Sigmoid colon (tissue), 7 donors: ENCODE data around the gene MFSD2A. TPM values are rescaled to one million over a fixed set of nuclear protein-coding genes. Genes with fewer than 3 reads are reported as not detected.
A peak's percentile ranks its signal among the peaks of the same experiment; 100 is the strongest.

Experiments used
- DNase-seq: peaks from one replicate; pipeline ENCODE4 v3.0.0-alpha.2; 2019
- H3K27ac ChIP-seq, 4 donors: fragments of 200-600 bp; sonication (generic); one replicate each; pipeline ENCODE4 v1.5.1; 2016 to 2019; ENCODE audit warnings: mild to moderate bottlenecking in 1 of 4
- H3K27me3 ChIP-seq, 3 donors: fragments of 200-600 bp; sonication (generic); one replicate each; pipeline ENCODE4 v1.5.1; 2019; ENCODE audit warnings: mild to moderate bottlenecking in 1 of 3
- H3K36me3 ChIP-seq, 4 donors: fragments of 200-600 bp; sonication (generic); one replicate each; pipeline ENCODE4 v1.5.1; 2016 to 2019
- H3K4me1 ChIP-seq, 4 donors: fragments of 200-600 bp; sonication (generic); one replicate each; pipeline ENCODE4 v1.5.1; 2017 to 2019
- H3K4me3 ChIP-seq, 4 donors: fragments of 200-600 bp; sonication (generic); one replicate each; pipeline ENCODE4 v1.5.1; 2017 to 2019; ENCODE audit warnings: mild to moderate bottlenecking in 2 of 4, moderate library complexity in 1 of 4
- H3K9me3 ChIP-seq, 4 donors: fragments of 200-600 bp in 3 of 4; sonication (generic) in 3 of 4; one replicate each; pipeline versions ENCODE4 v1.5.1 to v1.6.1; 2013 to 2019
- CTCF ChIP-seq, 4 experiments: fragments of 450-650 bp in 3 of 4; fragments of 200-600 bp in 1 of 4; IDR thresholded peaks; one replicate each; pipeline ENCODE4 v1.5.1; 2016 to 2019; ENCODE audit warnings: antibody characterized with exemption in 4 of 4, mild to moderate bottlenecking in 3 of 4, moderate library complexity in 2 of 4
- EP300 ChIP-seq, 4 donors: sonication (generic); formaldehyde crosslinking; IDR thresholded peaks; one replicate each; pipeline ENCODE4 v1.6.1; 2017; ENCODE audit warnings: antibody characterized with exemption in 4 of 4
- POLR2A ChIP-seq, 2 donors: fragments of 450-650 bp; IDR thresholded peaks; one replicate each; pipeline ENCODE4 v1.6.1; 2016; ENCODE audit warnings: antibody characterized with exemption in 2 of 2, mild to moderate bottlenecking in 2 of 2, moderate library complexity in 2 of 2
- POLR2AphosphoS5 ChIP-seq, 4 donors: sonication (generic); formaldehyde crosslinking; IDR thresholded peaks; one replicate each; pipeline ENCODE4 v1.6.1; 2017; ENCODE audit warnings: antibody characterized with exemption in 4 of 4
- WGBS, 2 donors: extraction: QIAGEN DNeasy Blood & Tissue Kit; methylation state at CpG; one replicate each; pipeline ENCODE4 v1.1.7; 2013; 5-methylcytosine and 5-hydroxymethylcytosine counted together
- intact Hi-C: fragments of 100-400 bp; cut with DNase I; formaldehyde crosslinking; loops from one replicate; pipeline ENCODE4 v1.15.1; 2023
- polyA plus RNA-seq, 3 donors: library from polyadenylated mRNA; stranded (reverse); fragments of 200-250 nt; gene quantifications; one replicate each; pipeline ENCODE4 v1.2.3, GENCODE V29; 2013
- total RNA-seq, 4 donors: library from RNA; depleted of rRNA; stranded (reverse); fragments of >200 nt; gene quantifications; one replicate each; pipeline ENCODE4 v1.1.0, GENCODE V29; 2016
- donor health status: healthy with polysubstance abuse.
- donor health status: Bipolar disorder and iron deficiency.
- donor health status: healthy.

MFSD2A gene
- total and polyA plus RNA-seq, 7 donors = 1.3 to 26.5 (median 5.0) TPM

GRCh38 chr1:39988618-39989343 lies 33.8 kb downstream of the MFSD2A start:
- H3K4me1 ChIP-seq = no peaks in the 10 kb centered on the region
- intact Hi-C loops = no loop called here
- no peaks in the 10 kb centered on the region for H3K36me3 ChIP-seq
- no peak for TF ChIP-seq CTCF (IDR thresholded peaks at IDR 0.05)
- TF ChIP-seq POLR2AphosphoS5 (IDR thresholded peaks at IDR 0.05) = no peak
- no peak for TF ChIP-seq EP300 (IDR thresholded peaks at IDR 0.05)
- TF ChIP-seq POLR2A (IDR thresholded peaks at IDR 0.05) = no peak
- peak overlapping the region in 1 of 4 donors; percentile 26 for H3K27ac ChIP-seq
- no peaks in the 10 kb centered on the region for H3K9me3 ChIP-seq
- H3K27me3 ChIP-seq = no peaks in the 10 kb centered on the region
- no peak overlapping the region for H3K4me3 ChIP-seq
- no peak for DNase-seq
- 48 to 76% methylated on average over 6 of the region's 6 CpGs for WGBS, 2 donors

DNA sequence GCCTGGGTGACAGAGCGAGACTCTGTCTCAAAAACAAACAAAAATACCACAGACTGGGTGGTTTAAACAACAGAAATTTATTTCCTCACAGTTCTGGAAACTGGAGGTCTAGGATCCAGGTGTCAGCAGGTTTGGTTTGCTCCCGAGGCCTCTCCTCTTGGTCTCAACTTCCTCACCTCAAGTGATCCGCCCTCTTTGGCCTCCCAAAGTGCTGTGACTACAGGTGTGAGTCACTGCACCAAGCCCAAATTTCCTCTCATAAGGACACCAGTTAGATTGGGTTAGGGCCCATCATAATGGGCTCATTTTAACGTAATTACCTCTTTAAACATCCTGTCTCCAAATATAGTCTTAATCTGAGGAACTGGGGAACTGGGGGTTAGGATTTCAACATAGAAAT lies 35.5 kb downstream of the MFSD2A start:
- TF ChIP-seq POLR2A (IDR thresholded peaks at IDR 0.05) (no peak), POLR2AphosphoS5 (IDR thresholded peaks at IDR 0.05) (no peak), EP300 (IDR thresholded peaks at IDR 0.05) (no peak), CTCF (IDR thresholded peaks at IDR 0.05) (no peak)
- Histone ChIP-seq H3K27ac (no peak overlapping the region), H3K4me1 (no peaks in the 10 kb centered on the region), H3K9me3 (no peaks in the 10 kb centered on the region), H3K36me3 (no peaks in the 10 kb centered on the region), H3K4me3 (no peak overlapping the region), H3K27me3 (no peaks in the 10 kb centered on the region)
- no peak for DNase-seq
- intact Hi-C loops = no loop called here
- 72 to 80% methylated on average over 4 of the region's 4 CpGs for WGBS, 2 donors

DNA sequence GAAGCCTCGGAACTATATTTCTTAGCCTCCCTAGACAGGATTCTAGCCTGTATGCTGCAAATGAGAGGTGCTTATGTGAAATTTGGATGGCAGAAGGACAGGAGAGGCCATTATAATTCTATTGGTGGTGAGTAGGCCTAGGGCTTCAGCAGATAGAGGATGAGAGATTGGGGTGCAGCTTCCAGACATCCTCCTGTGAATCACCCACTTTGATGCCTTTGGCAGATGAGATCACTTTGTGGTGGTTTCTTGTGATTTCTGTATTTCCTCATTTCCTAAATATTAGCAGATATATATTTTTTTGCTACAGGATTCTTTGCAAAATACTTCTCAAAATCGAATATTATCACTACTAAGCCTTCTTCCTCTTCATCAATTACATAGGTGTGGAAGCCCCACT lies 37.3 kb downstream of the MFSD2A start:
- no peak for TF ChIP-seq CTCF (IDR thresholded peaks at IDR 0.05)
- TF ChIP-seq EP300 (IDR thresholded peaks at IDR 0.05) = no peak
- no peak for TF ChIP-seq POLR2AphosphoS5 (IDR thresholded peaks at IDR 0.05)
- TF ChIP-seq POLR2A (IDR thresholded peaks at IDR 0.05) = no peak
- Histone ChIP-seq H3K27me3 (no peaks in the 10 kb centered on the region), H3K4me3 (no peak overlapping the region), H3K27ac (no peak overlapping the region), H3K36me3 (no peaks in the 10 kb centered on the region), H3K4me1 (no peaks in the 10 kb centered on the region), H3K9me3 (no peaks in the 10 kb centered on the region)
- WGBS, 2 donors = 71 to 90% methylated on average over 2 of the region's 2 CpGs
- no peak for DNase-seq
- intact Hi-C loops = no loop called here

DNA sequence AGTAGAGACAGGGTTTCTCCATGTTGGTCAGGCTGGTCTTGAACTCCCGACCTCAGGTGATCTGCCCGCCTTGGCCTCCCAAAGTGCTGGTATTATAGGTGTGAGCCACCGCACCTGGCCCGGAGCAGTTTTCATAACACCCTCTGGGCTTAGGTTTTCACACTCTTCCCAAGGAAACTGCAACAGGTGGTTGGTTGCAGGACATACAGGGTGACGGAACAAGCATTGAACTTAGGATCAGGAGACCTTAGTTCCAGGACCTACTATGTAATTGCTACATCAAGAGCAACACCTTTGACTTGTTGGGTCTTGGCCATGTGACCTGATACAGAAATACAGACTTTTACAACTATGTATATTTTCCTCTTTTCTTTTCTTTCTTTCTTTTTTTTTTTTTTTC lies 37.9 kb downstream of the MFSD2A start:
- Histone ChIP-seq H3K4me1 (no peaks in the 10 kb centered on the region), H3K36me3 (no peaks in the 10 kb centered on the region), H3K4me3 (no peak overlapping the region), H3K9me3 (no peaks in the 10 kb centered on the region), H3K27me3 (no peaks in the 10 kb centered on the region), H3K27ac (no peak overlapping the region)
- no peak for DNase-seq
- no peak for TF ChIP-seq POLR2AphosphoS5 (IDR thresholded peaks at IDR 0.05)
- TF ChIP-seq POLR2A (IDR thresholded peaks at IDR 0.05) = no peak
- 94 to 96% methylated on average over 5 of the region's 5 CpGs for WGBS, 2 donors
- intact Hi-C loops = no loop called here

- Histone ChIP-seq H3K27ac (no peak overlapping the region), H3K4me1 (no peaks in the 10 kb centered on the region), H3K9me3 (no peaks in the 10 kb centered on the region), H3K27me3 (no peaks in the 10 kb centered on the region), H3K4me3 (no peak overlapping the region), H3K36me3 (no peaks in the 10 kb centered on the region)
- TF ChIP-seq EP300 (IDR thresholded peaks at IDR 0.05) = no peak
- no peak for TF ChIP-seq CTCF (IDR thresholded peaks at IDR 0.05)
- no peak for TF ChIP-seq POLR2A (IDR thresholded peaks at IDR 0.05)
- TF ChIP-seq POLR2AphosphoS5 (IDR thresholded peaks at IDR 0.05) = no peak
- DNase-seq = no peak
- intact Hi-C loops = no loop called here
- WGBS, 2 donors = 61 to 91% methylated on average over 1 of the region's 1 CpG
These were observed 41.0 kb downstream of the MFSD2A start for GRCh38 chr1:39995973-39996393.
